NCI-H2227 treated with DMSO at 0.1 percent for 48 hours (cell line): Measurements from ENCODE around the gene GAK.
"Not testable (repeated sequence)": the region's sequence is repeated elsewhere in the genome, so short reads cannot be mapped to it uniquely, and the experiment has no call there.

Experiments used
- DNase-seq: peaks from one replicate; lab custom pipeline; 2025; lab: John Stamatoyannopoulos, UW

Gene GAK

GRCh38 chr4:926538-926937 lies 5.6 kb downstream of the GAK start:
- DNase-seq = no peak

GRCh38 chr4:925771-926500 lies 6.2 kb downstream of the GAK start:
- no peak for DNase-seq

- DNase-seq = no peak
These were observed 6.9 kb downstream of the GAK start for GRCh38 chr4:925171-925570.

- no peak for DNase-seq
These were observed 7.7 kb downstream of the GAK start for GRCh38 chr4:924107-925096.

GRCh38 chr4:921830-922331 lies 10.2 kb downstream of the GAK start:
- DNase-seq = no peak

- not testable (repeated sequence) for DNase-seq
These were observed 13.0 kb downstream of the GAK start for GRCh38 chr4:919004-919680.

- not testable (repeated sequence) for DNase-seq
These were observed 13.5 kb downstream of the GAK start for GRCh38 chr4:918591-918990.

- no peak for DNase-seq
These were observed 14.1 kb downstream of the GAK start for GRCh38 chr4:917992-918391.

- DNase-seq = no peak
These were observed 14.7 kb downstream of the GAK start for GRCh38 chr4:917466-917865.

- no peak for DNase-seq
These were observed 16.5 kb downstream of the GAK start for GRCh38 chr4:915595-915994.

- DNase-seq = no peak
These were observed 17.1 kb downstream of the GAK start for GRCh38 chr4:915041-915474.

GRCh38 chr4:914531-914930 lies 17.6 kb downstream of the GAK start:
- DNase-seq = no peak

- no peak for DNase-seq
These were observed 18.9 kb downstream of the GAK start for GRCh38 chr4:913280-913618.

GRCh38 chr4:912548-913279 lies 19.4 kb downstream of the GAK start:
- DNase-seq = no peak

GRCh38 chr4:911871-912490 lies 20.1 kb downstream of the GAK start:
- no peak for DNase-seq

GRCh38 chr4:911221-911751 lies 20.8 kb downstream of the GAK start:
- DNase-seq = no peak

GRCh38 chr4:910366-911091 lies 21.6 kb downstream of the GAK start:
- no peak for DNase-seq

- no peak for DNase-seq
These were observed 22.3 kb downstream of the GAK start for GRCh38 chr4:909821-910220.

GRCh38 chr4:909131-909571 lies 23.0 kb downstream of the GAK start:
- DNase-seq = no peak
